Stimulated activated naive CD8-positive, alpha-beta T cell treated with anti-CD3 and anti-CD28 coated beads, Interleukin-15, Interleukin-2, amounts not matched to agents 100 U/mL and 50 U/mL, for 24 hours (primary cell): ENCODE measurements around the gene ATG4B.

Experiments
- ATAC-seq: fragments of 150-1000 bp; cut with Tn5 transposase; one replicate; pipeline ENCODE4 v1.10.0; 2021
- DNase-seq: peaks from one replicate; pipeline ENCODE4 v3.0.0; 2021

The ATG4B gene

DNA sequence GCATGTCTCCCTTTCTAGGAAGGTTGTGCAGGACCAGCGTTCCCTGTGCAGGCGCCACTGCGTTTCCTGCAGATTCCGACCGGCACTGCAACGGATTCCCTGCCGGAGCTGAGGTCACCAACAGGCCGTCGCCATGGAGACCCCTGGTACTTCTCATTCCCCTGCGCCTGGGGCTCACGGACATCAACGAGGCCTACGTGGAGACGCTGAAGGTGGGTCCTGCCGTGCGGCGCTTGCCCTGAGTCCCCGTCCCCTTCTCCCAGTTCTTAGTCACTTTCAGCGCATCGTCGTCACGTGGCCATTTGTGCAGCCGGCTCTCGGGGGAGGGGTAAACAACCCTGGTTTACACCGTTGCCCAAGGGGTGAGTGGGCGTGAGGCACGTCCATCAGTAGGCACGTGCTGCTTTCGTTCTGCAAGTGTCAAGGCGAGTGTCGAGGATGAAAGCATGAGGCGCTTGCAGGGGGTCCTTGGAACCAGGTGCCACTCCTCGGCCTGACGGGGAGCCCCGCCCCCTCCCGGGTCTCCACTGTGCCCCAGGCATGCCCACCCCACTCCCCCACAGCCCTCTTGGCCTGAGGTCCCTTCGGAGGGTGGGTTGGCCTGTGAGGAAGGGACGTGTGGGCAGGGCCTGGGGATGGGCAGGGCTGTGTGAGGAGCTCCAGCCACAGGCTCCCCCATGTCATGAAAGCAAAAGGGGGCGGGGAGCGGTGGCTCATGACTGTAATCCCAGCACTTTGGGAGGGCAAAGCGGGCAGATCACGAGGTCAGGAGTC, 29.3 kb downstream of the ATG4B start:
- no peak for ATAC-seq
- no peak for DNase-seq

DNA sequence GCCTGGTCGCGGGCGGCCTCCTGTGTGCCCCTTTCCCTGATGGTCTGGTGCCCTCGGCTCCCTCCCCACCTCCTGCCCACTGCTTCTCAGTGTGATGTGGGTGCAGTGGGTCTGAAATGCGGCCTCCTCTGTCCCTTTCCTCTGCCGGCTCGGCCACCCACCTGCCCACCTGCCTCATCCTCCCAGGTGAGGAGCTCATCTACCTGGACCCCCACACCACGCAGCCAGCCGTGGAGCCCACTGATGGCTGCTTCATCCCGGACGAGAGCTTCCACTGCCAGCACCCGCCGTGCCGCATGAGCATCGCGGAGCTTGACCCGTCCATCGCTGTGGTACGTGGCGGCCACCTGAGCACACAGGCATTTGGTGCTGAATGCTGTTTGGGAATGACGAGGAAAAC, 30.9 kb downstream of the ATG4B start:
- DNase-seq (no peak), ATAC-seq (no peak)

DNA sequence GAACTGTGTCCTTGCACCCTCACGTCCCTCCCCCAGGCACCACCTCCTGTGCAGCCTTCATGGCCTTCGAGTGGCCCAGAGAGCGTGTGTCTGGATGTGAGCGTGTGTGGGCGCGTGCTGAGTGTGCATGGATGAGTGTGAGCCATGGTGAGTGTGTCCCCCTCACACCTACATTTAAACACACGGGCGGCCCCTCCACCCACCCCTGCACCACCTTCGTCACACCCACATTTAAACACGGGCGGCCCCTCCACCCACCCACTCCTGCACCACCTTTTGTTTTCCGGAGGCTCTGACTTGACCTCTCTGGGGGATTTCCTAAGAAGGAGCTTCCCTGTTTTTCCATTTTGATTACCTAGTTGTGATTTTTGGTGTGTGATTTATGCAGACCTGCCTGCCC, 31.3 kb downstream of the ATG4B start:
- ATAC-seq: no peak
- DNase-seq: no peak

DNA sequence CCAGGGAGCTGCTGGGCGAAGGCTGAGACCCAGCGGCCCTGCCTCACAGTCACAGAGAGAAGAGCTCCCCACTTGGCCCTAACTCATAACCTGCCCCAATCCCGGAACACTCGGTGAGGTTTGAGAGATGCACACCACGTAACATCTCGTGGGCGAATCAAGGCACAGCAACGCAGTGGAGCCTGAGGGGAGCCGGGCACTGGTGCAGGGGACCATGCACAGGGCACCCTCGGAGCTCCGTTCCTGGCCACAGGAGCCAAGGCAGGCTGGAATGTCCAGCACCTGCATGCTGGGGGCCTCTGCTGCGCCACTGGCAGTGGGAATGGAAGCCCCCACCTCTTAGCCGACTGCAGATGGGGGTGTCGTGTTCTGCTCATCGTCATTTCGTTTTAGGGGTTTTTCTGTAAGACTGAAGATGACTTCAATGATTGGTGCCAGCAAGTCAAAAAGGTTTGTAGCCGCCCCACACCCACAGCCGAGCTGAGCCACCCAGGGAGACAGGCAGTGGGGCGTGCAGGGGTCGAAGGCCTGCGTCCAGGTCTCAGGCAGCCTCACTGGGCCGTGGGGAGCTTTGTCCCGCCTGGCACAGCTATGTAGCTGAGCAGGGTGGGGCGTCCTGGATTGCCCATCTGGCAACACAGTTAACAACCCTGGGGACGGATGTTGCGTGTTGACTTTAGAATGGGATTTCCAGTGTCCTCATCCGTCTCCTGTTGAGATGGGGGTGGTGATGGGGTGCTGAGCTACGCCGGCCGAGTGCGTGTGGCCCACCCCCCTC, 33.0 kb downstream of the ATG4B start:
- DNase-seq (no peak), ATAC-seq (no peak)

DNA sequence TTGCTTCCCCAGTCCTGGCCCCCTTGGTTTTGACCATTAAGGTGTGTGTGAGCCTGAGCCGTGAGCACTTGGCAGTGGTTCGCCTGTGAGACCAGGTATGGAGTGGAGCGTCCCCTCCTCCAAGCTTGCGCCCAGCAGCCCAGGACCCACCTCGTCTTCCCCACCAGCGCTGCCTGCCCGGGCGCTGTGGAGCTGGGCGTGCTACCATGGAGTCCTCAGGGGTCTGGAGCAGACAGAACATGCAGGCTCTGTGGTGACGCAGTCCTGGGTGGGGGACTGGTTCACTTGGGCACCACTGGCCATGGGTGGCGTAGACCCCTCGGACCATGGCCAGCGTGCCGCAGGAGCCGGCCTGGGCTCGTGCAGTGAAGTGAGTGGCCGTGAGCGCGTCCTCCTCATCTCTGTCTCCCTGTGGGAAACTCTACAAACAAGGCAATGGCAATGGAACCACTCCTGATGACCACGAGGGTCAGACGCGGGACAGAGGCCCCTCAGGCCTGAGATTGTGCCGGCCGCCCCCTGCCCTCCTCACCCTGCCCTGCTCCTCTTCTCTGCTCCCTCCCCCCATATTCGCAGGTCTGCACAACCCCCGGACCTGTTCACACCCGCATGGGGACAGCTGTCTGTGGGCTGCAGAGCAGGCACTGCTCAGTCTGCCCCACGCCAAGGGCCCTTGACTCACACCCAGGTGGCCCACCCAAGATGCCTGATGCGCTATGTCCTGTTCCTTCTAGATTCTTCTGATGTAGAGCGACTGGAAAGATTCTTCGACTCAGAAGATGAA, 34.2 kb downstream of the ATG4B start:
- ATAC-seq (no peak), DNase-seq (no peak)

DNA sequence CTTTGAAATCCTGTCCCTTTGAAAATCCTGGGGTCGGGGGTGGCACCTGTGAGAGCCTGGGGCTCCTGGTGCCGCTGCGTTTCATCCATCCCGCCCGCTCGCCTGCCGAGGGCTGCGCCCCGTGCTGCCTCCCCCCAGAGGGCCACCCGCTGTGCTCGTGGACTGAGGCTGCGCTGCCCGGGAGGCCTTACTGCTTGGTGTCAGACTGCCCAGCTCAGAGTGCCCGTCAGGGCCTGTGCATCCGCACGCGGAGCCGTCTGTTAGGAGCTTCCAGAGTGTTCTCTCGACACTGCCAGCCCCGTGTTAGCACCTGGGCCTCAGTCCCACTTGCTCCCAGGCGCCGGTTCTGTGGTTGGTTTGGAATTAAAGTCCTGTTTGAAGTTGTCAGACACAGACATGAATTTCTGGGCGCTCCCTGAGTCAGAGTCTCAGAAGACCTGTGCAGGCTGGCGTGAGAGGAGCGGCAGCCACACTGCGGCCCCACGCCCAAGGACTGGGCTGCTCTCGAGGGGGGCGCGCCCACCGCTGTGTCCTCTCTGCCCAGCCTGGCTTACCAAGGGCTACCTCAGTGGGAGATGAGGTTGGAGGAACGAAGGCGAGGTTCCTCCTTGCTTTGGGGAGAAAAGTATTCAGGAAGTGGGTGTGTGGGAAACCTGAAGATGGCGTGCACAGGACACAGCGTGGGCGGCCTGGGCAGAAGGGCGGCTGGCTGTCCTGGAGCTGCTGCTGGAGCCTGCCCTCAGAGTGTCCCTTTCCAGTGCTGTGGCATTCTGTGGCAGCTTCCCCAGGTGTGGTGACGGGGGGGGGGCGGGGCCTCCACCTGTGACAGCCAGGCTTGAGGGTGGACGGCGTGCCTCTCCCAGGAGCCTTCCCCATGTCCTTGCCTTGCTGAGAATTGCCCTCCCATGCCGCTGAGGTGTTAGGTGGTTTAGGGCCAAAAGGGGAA, 35.0 kb downstream of the ATG4B start:
- DNase-seq (no peak), ATAC-seq (no peak)

DNA sequence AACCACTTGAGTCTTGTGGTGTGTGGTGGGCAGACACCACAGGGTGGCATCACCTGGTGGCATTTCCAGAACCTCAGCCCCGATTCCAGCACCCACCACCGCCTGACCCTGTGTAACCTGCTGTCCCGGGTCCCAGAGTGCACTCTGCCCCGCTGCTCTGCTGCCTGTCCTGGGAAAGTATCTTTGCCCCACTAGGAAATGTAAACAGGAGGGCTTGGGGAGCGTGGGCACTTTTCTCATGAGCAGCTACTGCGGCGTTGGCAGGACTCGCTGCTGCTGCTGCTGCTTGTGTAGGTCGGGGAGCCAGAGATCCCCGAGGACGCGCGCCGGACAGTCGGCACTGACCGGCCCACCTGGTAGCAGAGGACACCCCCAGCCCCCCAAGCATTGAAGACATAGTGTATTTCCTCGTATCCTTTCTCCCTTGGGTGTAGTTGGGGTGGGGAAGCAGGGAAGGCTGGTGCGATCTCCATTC, 35.7 kb downstream of the ATG4B start:
- no peak for ATAC-seq
- DNase-seq: peak; percentile 17

DNA sequence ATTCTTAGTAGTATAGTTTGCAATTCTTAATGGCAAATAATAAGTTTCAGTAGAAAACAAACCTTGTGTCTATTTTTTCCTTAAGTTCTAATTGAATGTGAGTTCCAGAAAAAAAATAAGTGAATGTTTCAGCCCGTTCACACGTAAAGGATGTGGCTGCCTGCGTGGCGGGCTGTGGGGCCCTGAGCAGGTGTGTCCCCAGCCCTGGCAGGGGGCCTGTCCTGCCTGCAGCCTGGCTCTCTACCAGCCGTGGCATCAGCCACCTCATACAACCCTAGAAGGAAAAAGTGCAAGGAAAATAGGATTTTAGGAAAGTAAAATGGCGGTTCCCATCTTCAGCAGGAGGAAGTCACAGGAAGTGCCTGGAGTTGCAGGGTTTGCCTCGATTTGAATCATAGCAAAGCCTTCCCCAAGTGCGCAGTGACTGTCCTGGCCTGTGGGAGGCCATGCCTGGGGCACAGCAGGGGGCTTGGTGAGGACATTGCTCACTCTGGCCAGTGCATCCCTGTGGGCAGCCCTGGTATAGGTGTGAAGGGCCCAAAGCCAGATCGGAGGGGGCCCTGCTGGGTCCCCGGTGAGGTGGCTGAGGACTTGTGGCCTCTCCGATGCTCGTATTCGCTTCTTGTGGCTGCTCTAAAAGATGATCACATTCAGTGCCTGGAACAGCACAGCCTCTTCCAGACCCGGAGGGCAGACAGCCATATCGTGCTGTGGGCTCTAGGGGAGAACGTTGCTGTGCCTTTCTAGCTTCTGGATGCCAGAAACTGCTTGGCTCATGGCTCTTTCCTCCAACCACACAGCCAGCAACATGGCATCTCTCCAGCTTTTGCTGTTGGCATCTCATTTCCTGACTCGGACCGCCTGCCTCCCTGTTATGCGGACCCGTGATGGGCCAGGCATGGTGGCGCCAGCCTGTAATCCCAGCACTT, 36.6 kb downstream of the ATG4B start:
- DNase-seq: no peak
- ATAC-seq: no peak

DNA sequence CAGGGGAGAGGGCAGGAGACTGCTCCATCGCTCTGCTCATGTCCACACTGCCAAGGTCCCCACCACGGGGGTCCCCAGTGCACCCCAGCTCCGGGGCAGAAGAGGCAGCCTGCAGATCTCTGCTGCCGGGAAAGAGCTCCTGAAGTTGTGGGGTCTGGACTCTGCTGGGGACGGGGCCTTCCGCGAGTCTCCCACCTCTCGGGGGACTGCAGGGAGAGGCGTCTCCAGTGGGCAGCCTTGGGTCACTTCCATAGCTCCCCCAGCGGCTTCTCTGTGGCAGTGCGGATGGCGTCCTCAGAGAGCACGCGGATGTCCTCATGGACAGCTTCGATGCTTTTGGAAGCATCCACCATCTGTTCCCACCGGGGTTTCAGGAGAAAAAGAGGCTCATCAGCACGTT, 38.4 kb downstream of the ATG4B start:
- ATAC-seq: no peak
- no peak for DNase-seq

DNA sequence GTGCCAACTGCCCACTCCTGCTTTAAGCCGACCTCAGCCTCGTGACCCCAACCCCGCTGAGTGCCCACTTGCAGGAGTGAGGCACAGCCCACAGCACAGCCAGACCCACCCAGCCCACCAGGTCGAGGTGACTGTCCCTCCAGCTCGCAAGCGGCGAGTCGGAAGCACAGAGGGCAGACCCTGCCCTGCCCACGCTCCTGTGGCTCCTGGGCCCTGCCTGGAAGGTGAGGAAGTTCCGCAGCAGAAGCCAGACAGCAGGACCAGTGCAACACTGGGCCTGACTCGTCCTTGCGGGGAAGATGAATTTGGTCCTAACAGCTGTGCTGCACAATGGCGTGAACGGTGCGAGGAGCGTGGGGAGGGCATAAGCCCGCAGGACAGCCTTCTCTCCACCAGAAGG, 39.2 kb downstream of the ATG4B start:
- DNase-seq: no peak
- ATAC-seq: no peak

DNA sequence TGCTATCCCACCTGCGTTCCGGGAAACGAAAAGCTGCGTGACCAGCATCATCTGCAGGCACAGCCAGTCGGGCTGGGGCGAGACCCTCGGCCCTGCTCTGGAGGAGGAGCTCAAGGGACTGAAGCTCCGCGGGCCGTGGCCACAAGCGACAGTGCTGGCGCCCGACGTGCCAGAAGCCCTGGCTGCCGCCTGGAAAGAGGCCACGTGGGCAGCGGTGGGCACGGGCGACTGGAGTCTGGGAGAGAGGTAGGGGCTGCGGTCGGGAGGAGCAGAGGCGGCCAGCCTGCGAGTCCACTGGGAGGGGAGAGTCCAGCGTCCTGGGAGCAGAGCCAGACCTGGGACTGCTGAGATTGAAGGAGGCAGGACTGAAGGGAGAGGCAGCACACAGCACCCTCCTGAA, 39.9 kb downstream of the ATG4B start:
- no peak for DNase-seq
- no peak for ATAC-seq

DNA sequence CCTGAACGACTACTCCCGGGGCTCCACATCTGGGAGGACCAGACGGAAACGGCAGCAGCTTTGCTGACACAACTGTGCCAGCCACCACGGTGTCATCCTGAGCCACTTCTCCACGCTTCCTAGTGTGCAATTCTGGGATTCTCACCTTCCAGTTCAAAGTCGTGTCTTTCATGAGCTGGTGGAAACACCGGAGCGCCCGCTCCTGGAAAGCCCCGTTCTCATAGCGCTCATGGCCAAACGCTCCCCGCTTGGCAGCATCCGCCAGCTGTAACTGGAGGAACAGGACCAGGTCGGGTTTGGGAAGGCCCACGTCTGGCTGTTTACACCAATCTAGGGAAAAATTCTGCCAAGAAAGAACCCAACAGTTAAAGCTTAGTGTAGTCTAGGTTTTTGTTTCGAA, 40.8 kb downstream of the ATG4B start:
- no peak for DNase-seq
- no peak for ATAC-seq

DNA sequence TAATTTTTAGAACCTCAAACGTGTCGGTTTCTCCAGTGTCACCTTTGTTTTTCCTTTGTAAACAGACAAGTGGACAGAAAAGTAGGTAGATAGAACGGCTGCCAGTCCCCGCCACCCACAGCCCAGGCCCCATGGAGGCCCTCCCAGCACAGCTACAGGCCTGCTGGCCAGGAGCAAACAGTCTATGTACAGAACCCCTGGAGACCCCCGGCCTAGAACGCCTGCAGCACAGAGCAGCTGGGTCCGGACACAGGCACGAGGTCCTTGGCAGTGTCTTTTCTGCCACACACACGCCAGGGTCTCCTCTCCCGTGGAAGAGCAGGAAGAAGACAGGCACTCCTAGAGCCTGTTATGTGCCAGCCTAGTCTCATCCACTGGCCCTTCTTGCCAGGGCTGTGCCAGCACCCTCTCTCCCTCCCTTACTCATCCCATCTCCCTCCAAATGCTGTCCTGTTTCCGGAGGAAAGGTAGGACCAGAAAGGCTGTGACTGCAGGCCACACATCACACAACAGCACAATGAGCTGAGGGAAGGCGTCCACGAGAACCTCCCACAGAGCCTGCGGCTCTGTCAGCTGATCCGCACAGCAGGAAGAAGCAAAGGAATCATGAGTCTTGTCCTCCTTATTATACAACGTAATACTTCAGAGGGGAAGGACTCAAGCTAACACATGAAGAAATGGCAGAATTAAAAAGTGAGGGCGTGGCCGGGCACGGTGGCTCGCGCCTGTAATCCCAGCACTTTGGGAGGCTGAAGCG, 41.5 kb downstream of the ATG4B start:
- ATAC-seq (no peak), DNase-seq (no peak)

DNA sequence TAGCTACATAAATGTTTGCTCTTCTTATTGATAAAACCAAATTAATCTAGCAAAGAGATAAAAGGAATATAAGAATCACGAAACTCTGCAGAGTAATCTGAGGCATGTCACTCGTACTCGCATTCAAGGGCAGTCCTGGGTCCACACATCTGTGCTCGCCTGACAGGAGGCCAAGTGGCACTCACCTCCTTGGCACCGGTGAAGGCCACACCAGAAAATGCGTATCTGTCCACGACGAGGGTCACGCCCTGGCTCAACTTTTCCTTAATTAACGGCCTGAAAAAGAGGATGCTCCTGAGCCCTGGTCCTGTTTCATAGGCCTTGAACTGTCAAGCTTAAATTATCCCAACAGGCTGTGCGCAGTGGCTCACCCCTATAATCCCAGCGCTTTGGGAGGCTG, 42.6 kb downstream of the ATG4B start:
- DNase-seq: no peak
- ATAC-seq: no peak

DNA sequence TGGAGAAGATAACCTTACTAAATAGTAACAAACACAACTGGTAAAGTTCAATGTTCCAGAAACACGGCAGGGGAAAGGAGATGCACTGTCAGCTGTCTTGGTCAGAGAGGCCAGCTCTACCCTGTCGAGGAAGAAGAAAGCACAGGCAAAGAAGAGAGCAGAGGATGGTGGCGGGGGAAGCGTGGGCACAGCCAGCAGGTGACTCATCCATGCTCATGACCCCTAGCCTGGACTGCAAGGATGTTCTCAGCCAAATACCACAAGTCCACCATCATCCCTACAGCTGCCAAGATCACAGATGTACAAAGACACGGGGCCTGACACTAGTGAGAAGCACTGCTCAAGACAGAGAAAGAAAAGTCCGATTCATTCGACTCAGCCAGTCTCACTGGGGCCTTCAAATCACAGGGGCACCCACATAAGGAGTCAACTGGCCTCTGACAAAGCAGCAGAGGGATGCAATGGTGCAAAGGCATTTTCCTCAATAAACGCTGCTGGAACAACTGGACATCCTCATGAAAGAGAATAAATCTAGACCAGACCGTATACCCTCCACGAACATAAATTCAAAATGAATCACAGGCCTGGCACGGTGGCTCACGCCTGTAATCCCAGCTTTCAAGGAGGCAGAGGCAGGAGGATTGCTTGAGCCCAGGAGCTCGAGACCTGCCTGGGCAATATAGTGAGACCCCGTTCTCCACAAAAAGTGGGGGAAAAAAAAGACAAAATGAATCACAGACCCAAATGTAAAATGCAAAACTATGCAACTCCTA, 43.5 kb downstream of the ATG4B start:
- ATAC-seq (no peak), DNase-seq (no peak)

DNA sequence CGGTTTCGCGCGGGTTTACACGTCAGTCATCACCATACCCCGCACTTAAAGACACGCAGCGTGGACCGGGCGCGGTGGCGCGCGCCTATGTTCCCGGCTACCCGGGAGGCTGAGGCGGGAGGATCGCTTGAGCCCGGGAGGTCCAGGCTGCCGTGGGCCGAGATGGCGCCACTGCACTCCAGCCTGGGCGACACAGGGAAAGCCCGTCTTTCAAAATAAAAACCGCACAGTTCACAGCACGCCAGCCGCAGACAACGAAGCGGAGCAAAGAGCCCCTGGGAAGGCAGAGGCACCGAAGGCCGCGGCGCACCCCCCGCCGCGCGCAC, 48.8 kb downstream of the ATG4B start:
- ATAC-seq (no peak), DNase-seq (peak; percentile 40)

DNA sequence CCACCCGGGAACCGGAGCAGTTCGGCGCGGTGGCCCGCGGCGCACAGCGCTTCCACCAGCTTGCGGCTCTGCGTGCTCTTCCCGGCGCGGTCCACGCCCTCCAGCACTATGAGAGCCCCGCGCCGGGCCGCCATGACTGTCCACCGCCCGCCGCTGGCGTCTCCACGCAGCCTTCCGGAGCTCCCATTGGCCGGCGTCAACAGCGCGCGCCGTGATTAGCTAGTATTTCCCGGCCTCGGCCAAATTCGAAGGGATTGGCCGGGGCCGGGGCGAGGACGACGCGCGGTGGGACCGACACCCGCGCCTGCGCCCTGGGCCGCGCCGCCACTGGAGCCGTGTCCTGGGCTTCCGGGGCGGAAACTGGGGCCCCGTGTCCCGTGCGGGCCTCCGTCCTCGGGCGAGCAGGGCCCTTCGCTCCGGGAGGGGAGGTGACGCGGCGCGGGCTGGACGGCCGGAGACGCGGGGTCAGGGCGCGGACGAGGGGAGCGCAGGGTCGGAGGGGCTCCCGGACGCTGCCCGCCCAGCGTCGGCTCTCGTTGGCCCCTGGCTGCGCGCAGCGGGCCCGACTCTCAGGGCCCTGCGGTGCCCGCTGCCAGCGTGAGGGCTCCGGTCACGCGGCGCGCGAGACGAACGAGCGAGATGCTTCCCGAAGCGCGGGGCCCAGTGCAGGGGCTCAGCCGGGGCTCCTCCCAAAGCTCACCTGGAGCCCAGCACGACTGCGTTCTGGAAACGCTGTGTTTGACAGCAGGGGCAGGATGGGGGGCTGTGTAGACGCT, 49.3 kb downstream of the ATG4B start, which contains the start of gene DTYMK:
Gene DTYMK (minus strand): TSS at position 166 of the 776 bp plus-strand sequence. CDS start 32 bp downstream, at position 134.
- DNase-seq (peak; percentile 98), ATAC-seq (peak; percentile 97)

DNA sequence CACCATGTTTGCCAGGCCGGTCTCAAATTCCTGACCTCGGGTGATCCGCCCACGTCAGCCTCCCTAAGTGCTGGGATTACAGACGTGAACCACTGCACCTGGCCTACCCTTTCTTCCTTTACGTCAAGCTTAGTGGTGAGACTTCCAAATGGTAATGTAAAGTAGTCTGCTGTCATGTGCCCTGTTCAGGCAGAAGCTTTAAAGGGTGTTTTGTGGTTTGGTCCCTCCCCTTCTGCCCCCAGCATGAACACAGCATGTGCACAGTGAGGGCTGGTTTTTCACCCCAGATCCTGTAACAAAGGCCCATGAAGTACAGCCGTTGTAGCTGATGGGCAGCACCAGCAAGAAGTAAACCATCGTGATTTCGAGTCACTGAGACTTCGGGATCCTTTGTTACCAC, 51.8 kb downstream of the ATG4B start:
- no peak for ATAC-seq
- no peak for DNase-seq
